Stimulated activated CD4-positive, alpha-beta T cell treated with anti-CD3 and anti-CD28 coated beads, Interleukin-12 subunit alpha, Interleukin-12 subunit beta, amount 100 ng/mL, for 48 hours (primary cell): Measurements from ENCODE around the gene SFXN5.

ENCODE experiments used
- DNase-seq, 3 donors: peaks; one replicate each; pipeline ENCODE4 v3.0.0-alpha.2; 2020; ENCODE audit warnings: low read depth in 2 of 3, low spot score in 1 of 3

SFXN5 gene

GRCh38 chr2:72981536-72981935, 90.0 kb downstream of the SFXN5 start:
- no peak for DNase-seq

DNA sequence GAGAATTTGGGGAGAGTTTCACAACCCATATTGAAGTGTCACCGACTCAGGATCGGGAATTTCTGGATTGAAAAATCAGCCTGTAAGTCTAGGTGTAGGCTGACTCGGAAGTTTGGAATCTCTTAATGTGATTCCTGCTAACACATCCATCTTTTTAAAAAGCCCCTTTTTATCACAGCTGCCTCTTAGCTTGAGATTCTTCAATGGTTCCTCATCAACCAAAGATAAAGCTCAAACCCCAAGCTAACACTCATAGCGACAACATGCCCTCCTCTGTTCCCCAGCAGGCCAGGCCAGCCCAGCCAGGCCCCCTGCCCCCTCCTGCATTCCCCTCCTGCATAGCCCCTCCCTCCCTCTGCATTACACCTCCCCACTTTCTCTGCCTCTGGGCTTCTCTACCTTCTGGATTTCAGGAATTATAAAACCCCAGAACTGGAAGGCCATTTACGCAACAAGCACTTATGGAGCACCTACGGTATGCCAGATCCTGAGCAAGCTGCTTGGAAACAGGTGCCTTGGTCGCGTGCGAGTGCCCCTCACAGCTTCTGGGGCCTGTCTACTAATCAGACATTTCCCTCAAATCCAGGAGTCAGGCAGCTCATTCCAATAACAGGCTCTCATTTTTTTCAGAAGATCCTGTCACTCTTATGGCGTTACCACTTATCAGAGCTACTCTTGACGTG, 90.8 kb downstream of the SFXN5 start:
- DNase-seq = no peak

- DNase-seq = no peak
Measured at GRCh38 chr2:72979896-72980295, 91.6 kb downstream of the SFXN5 start.

DNA sequence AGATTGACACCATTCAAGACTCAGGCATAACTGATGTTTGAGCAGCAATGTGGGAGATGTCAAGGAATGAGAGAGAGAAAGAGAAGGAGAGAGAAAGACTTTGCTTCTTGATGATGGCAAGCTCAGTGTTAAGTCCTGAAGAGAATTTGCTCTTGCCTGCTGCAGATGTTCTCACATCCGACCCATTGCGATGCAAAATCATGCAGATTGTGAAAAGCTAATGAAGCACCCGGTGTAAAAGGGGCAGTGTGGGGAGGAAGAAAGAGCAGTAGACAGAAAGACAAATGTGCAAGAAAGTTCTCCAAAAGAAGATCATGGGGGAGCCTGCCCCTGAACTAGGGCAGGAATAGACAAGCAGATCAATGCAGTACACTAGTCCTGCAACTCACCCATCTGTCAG, 96.5 kb downstream of the SFXN5 start:
- no peak for DNase-seq

DNA sequence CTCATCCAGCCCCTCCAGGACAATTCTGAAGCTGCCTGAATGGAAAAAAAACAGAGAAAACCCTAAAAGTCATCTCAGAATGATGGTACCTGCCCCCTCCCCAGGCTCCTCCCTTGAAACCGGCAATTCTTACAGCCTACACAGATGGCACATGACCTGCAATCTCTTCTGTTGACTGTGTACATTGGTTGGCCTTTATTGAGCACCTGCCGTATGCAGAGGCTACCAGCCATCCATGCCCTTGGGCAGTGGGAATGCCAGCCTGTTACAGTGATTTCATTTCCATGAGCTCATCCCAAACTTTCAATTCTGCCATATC, 97.1 kb downstream of the SFXN5 start:
- DNase-seq = no peak

- peak in 2 of 3 donors; percentile 12 to 32 for DNase-seq
Measured at GRCh38 chr2:72973566-72974435, 97.7 kb downstream of the SFXN5 start.

GRCh38 chr2:72973137-72973535, 98.4 kb downstream of the SFXN5 start:
- DNase-seq = no peak

GRCh38 chr2:72972352-72973136, 99.0 kb downstream of the SFXN5 start:
- DNase-seq = no peak

- DNase-seq = no peak
Measured at GRCh38 chr2:72971036-72971435, 100.5 kb downstream of the SFXN5 start.

- no peak for DNase-seq
Measured at GRCh38 chr2:72969706-72970105, 101.8 kb downstream of the SFXN5 start.

- no peak for DNase-seq
Measured at GRCh38 chr2:72968286-72968685, 103.2 kb downstream of the SFXN5 start.

- no peak for DNase-seq
Measured at GRCh38 chr2:72965770-72966450, 105.6 kb downstream of the SFXN5 start.

DNA sequence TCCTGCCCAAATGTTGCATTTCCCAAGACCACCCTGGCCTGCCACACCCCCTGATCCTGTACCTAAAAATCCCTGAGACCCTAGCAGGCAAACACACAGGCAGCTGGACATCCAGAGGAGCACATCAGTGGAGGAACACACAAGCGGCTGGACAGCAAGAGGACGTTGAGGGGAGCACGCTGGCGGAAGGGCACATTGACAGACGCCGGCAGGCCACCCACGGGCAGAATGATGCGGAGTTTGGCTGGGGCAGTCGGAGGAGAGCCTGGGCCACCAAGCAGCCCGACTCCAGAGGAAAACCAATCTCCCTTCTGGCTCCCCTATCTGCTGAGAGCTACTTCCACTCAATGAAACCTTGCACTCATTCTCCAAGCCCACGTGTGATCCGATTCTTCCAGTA, 106.5 kb downstream of the SFXN5 start:
- no peak for DNase-seq

GRCh38 chr2:72964146-72964525, 107.4 kb downstream of the SFXN5 start:
- DNase-seq = no peak

DNA sequence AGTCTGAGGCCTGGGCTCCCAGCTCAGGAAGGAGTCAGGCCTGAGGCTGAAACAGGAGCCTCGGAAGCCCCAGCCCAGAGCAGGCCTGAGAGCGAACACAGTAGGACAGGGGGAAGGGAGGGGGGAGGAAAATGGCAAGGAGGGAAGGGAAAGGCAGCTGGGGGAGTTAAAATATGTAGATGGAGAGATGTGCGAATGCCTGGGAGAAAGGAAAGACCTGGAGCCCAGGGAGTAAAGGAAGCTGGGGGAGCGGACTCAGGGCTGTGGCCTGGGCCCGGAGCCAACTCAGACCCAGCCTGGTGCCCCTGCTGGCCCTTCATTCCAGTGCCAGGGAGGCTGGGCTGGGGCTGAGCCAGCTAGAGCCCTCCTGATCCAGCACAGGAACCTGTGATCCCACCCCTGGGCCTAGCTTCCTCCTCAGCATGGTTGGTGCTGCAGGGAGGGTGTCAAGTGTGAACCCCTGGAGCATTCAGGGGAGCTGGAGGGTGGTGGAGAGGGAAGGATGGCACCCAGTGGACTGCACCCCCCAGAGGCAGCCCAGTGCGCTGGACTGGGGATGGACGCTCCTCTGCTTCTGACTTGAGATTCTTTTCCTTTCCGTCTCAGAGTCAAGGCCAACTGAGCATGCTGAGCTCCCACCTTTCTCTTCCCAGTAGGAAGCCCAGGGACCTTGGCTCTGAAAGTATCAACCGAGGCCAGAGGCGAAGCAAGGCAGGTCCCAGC, 107.9 kb downstream of the SFXN5 start:
- DNase-seq = no peak

DNA sequence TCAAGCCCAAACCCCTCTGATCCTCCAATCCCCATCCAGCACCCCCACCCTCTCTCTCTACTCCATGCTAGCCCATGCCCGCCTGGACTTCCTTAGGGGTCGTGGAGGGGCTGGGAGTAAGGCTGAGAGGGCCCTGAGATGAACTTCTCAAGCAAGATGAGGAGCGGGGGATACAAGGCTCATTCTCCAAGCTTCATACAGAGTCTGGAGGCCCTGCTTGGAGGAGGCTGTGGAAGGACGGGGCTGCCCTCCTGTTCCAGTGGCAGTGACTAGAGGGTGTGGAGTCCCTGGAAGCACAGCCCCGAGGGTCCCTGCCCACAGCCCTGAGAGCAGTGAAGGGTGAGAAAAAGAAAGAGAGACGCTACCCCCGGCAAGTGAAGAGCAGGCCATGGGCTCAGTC, 108.6 kb downstream of the SFXN5 start:
- no peak for DNase-seq

DNA sequence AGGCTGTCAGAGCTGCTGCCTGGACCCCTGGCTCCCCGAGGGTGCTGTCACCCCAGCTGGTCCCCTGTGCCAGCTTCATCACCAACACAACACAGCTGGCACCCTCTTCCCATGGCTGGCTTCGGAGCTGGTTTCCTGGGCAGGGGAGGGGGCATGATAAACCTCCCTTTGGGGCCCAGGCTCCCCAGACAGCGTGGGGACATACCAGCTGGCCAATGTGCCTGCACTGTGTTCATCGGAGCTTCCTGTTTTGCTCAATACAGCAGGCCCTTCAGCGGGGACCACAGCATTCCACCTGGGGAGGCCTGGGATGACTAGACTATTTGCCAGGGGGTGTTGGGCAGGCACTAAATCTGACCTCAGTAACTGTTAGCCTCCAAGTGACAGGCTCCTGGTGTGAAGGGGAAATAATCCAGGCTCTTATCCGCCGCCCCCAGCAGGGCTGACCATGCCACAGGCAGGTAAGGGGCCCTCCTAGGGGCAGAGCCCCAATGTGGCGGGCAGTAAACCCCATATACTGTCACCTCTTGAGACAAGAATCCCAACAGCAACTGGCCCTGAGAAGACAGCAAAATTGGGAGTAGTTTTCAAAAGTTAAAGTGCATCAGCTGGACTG, 109.6 kb downstream of the SFXN5 start:
- DNase-seq = no peak

- no peak for DNase-seq
Measured at GRCh38 chr2:72961036-72961720, 110.3 kb downstream of the SFXN5 start.
